K562 (cell line): ENCODE data around the gene NFYC. TPM values are rescaled to one million over a fixed set of nuclear protein-coding genes. Genes with fewer than 3 reads are reported as not detected.

ENCODE experiments used
- ATAC-seq: fragments of 200-7000 bp; cut with Tn5 transposase; 3 replicates; pipeline ENCODE4 v1.9.1; 2020; ENCODE audit warnings: moderate library complexity
- BruUV-seq: library from RNA; stranded (reverse); fragments of 400-500 nt; replicated peaks from 2 replicates; lab custom pipeline; 2021; lab: Mats Ljungman, UMichigan
- CTCF ChIA-PET: fragments of 300-600 bp; formaldehyde crosslinking; extraction: SDS; loops from one replicate; lab custom pipeline; 2021; ENCODE audit warnings: low intra/inter-chr PET ratio; lab: Yijun Ruan, JAX
- POLR2A ChIA-PET: fragments of 300-600, 350-650 bp; sonication (Branson Sonifier 250); formaldehyde crosslinking; extraction: SDS; loops from one replicate; lab custom pipeline; 2021; ENCODE audit warnings: antibody characterized with exemption, inconsistent platforms; lab: Yijun Ruan, JAX
- DNase-seq, 4 experiments: peaks; one replicate each; pipeline versions ENCODE4 v3.0.0 to v3.0.0-alpha.2; 2011 to 2018; ENCODE audit warnings: low spot score in 3 of 4, mixed read lengths in 3 of 4; ENCODE audit errors: extremely low read depth in 1 of 4
- FAIRE-seq: peaks from 2 replicates; lab custom pipeline; 2011; peaks lifted over from hg19 to GRCh38; lab: Jason Lieb, UNC
- H2AFZ ChIP-seq: 2 replicates; pipeline ENCODE4 v1.6.0; 2011; ENCODE audit warnings: low read depth, low read length, control low read depth, inconsistent platforms
- H3K27ac ChIP-seq: fragments of 200-600 bp; 3 replicates; pipeline ENCODE4 v1.8.0; 2011; ENCODE audit warnings: low read depth, mild to moderate bottlenecking, control low read depth, inconsistent platforms, low read length, moderate library complexity, mixed read lengths; ENCODE audit errors: extremely low read depth
- H3K27me3 ChIP-seq, 2 experiments: fragments of 300-600 bp in 1 of 2; 2 replicates in 1 of 2; 3 replicates in 1 of 2; pipeline versions ENCODE4 v1.6.0 to v1.8.0; 2011; ENCODE audit warnings: inconsistent platforms in 2 of 2, low read length in 2 of 2, mild to moderate bottlenecking in 1 of 2, mixed read lengths in 1 of 2, moderate library complexity in 1 of 2; ENCODE audit not compliant: control insufficient read depth in 2 of 2, insufficient read depth in 2 of 2
- H3K36me3 ChIP-seq: fragments of 300-600 bp; 3 replicates; pipeline ENCODE4 v1.8.0; 2011; ENCODE audit warnings: mild to moderate bottlenecking, low read length, inconsistent platforms; ENCODE audit not compliant: control insufficient read depth, insufficient read depth
- H3K4me1 ChIP-seq, 2 experiments: fragments of 200-600 bp in 1 of 2; replicated peaks in 1 of 2; 2 replicates in 1 of 2; 3 replicates in 1 of 2; pipeline versions ENCODE4 v1.5.1 to v1.8.0; 2011; ENCODE audit warnings: inconsistent platforms in 2 of 2, low read length in 2 of 2, mild to moderate bottlenecking in 1 of 2, mixed read lengths in 1 of 2, moderate library complexity in 1 of 2; ENCODE audit not compliant: control insufficient read depth in 2 of 2, insufficient read depth in 2 of 2
- H3K4me2 ChIP-seq: 2 replicates; pipeline ENCODE4 v1.6.1; 2011; ENCODE audit warnings: low read length, control low read depth, inconsistent platforms, mixed read lengths; ENCODE audit not compliant: insufficient read depth
- H3K4me3 ChIP-seq: fragments of 200-600 bp; sonication (generic), shearing (Covaris generic); 2 replicates; pipeline ENCODE4 v1.5.1; 2016; ENCODE audit warnings: control low read depth, inconsistent platforms
- H3K79me2 ChIP-seq: fragments of 200-600 bp; 3 replicates; pipeline ENCODE4 v1.8.0; 2011; ENCODE audit warnings: low read length, inconsistent platforms; ENCODE audit not compliant: control insufficient read depth, insufficient read depth
- H3K9ac ChIP-seq, 2 experiments: 2 replicates each; pipeline versions ENCODE4 v1.6.0 to v1.6.1; 2011; ENCODE audit warnings: low read depth in 2 of 2, low read length in 2 of 2, control low read depth in 1 of 2, inconsistent platforms in 1 of 2, mild to moderate bottlenecking in 1 of 2, mixed read lengths in 1 of 2; ENCODE audit not compliant: insufficient read depth in 1 of 2
- H3K9me1 ChIP-seq: one replicate; pipeline ENCODE4 v1.6.0; 2011; ENCODE audit warnings: inconsistent platforms, mild to moderate bottlenecking, low read length, moderate library complexity; ENCODE audit not compliant: control insufficient read depth, insufficient read depth
- H3K9me3 ChIP-seq: replicated peaks from 2 replicates; pipeline ENCODE4 v1.5.1; 2011; ENCODE audit warnings: low read depth, low read length, inconsistent platforms; ENCODE audit not compliant: control insufficient read depth, insufficient read depth
- H4K20me1 ChIP-seq: replicated peaks from 2 replicates; pipeline ENCODE4 v1.6.1; 2011; ENCODE audit warnings: low read length, inconsistent platforms, mixed read lengths; ENCODE audit not compliant: control insufficient read depth, insufficient read depth
- ADNP ChIP-seq: fragments of 200-800 bp; sonication (Bioruptor generic); IDR thresholded peaks from 2 replicates; pipeline ENCODE4 v1.6.1; 2016; ENCODE audit warnings: missing genetic modification characterization, missing compliant biosample characterization
- ARID2 ChIP-seq: fragments of 450-650 bp; IDR thresholded peaks from 2 replicates; pipeline ENCODE4 v1.6.1; 2017; ENCODE audit warnings: antibody characterized with exemption, mild to moderate bottlenecking
- BRD4 ChIP-seq: fragments of 200-600 bp; sonication (generic); IDR thresholded peaks from 2 replicates; pipeline ENCODE4 v1.6.1; 2017; ENCODE audit warnings: inconsistent platforms
- CEBPG ChIP-seq, 3 experiments: fragments of 200-800 bp in 1 of 3; sonication (Bioruptor generic) in 1 of 3; sonication (generic) in 1 of 3; formaldehyde crosslinking in 1 of 3; IDR thresholded peaks in 2 of 3; conservative IDR thresholded peaks in 1 of 3; 2 replicates each; pipeline versions ENCODE4 v1.6.1 to v1.8.0; 2016 to 2022; ENCODE audit warnings: missing compliant biosample characterization in 2 of 3, missing genetic modification characterization in 2 of 3, mild to moderate bottlenecking in 1 of 3, missing genetic modification reagents in 1 of 3
- HNRNPL ChIP-seq: fragments of 200-400 bp; formaldehyde crosslinking; IDR thresholded peaks from 2 replicates; pipeline ENCODE4 v1.6.1; 2017; ENCODE audit warnings: low read depth, mild to moderate bottlenecking, low read length
- KAT7 ChIP-seq: sonication (generic); formaldehyde crosslinking; IDR thresholded peaks from 2 replicates; pipeline ENCODE4 v1.8.0; 2022; ENCODE audit warnings: missing genetic modification reagents, mild to moderate bottlenecking, borderline replicate concordance
- NONO ChIP-seq, 2 experiments: fragments of 200-400 bp in 1 of 2; fragments of 450-650 bp in 1 of 2; formaldehyde crosslinking in 1 of 2; IDR thresholded peaks; 2 replicates each; pipeline ENCODE4 v1.6.1; 2017; ENCODE audit warnings: low read depth in 2 of 2, mild to moderate bottlenecking in 2 of 2, moderate library complexity in 2 of 2, low read length in 1 of 2
- PREB ChIP-seq: sonication (generic); formaldehyde crosslinking; IDR thresholded peaks from 2 replicates; pipeline ENCODE4 v1.8.1; 2023; ENCODE audit warnings: mild to moderate bottlenecking, missing genetic modification reagents
- ZBTB11 ChIP-seq, 3 experiments: fragments of 200-800 bp in 1 of 3; fragments of 250-450 bp in 1 of 3; fragments of 450-650 bp in 1 of 3; sonication (Bioruptor Pico) in 1 of 3; sonication (Bioruptor generic) in 1 of 3; formaldehyde crosslinking in 1 of 3; IDR thresholded peaks; 2 replicates each; pipeline versions ENCODE4 v1.6.1 to v1.8.0; 2016 to 2022; ENCODE audit warnings: mild to moderate bottlenecking in 2 of 3, missing genetic modification characterization in 2 of 3, missing compliant biosample characterization in 1 of 3, moderate library complexity in 1 of 3
- ZNF217 ChIP-seq: sonication (generic); formaldehyde crosslinking; IDR thresholded peaks from 2 replicates; pipeline ENCODE4 v1.8.0; 2022; ENCODE audit warnings: mild to moderate bottlenecking, missing genetic modification reagents
- ZNF740 ChIP-seq, 3 experiments: fragments of 200-800 bp in 1 of 3; sonication (Bioruptor generic) in 1 of 3; sonication (generic) in 1 of 3; formaldehyde crosslinking in 1 of 3; IDR thresholded peaks; 2 replicates each; pipeline versions ENCODE4 v1.6.1 to v1.8.0; 2016 to 2022; ENCODE audit warnings: mild to moderate bottlenecking in 2 of 3, missing compliant biosample characterization in 2 of 3, missing genetic modification characterization in 2 of 3, missing genetic modification reagents in 1 of 3
- WGBS: fragments of 100-300 bp; shearing (Covaris generic); methylation state at CpG from one replicate; pipeline ENCODE4 v1.1.6; 2016; ENCODE audit warnings: low coverage, mixed read lengths; ENCODE audit not compliant: insufficient coverage; ENCODE audit errors: missing lambda C conversion rate; 5-methylcytosine and 5-hydroxymethylcytosine counted together
- in situ Hi-C: fragments of 300-500 bp; cut with MboI; formaldehyde crosslinking; loops from 4 replicates; pipeline ENCODE4 v1.15.0; 2018; ENCODE audit warnings: inconsistent platforms, mixed read lengths
- intact Hi-C: fragments of 100-400 bp; cut with micrococcal nuclease; formaldehyde crosslinking; loops from 2 replicates; pipeline ENCODE4 v1.14.2; 2022
- polyA plus RNA-seq, 8 experiments: library from polyadenylated mRNA; depleted of rRNA in 4 of 8; stranded (reverse) in 5 of 8; unstranded in 3 of 8; fragments of >200 nt; fragmentation: Nextera tagmentation in 2 of 8; fragmentation: Illumina TruSeq in 1 of 8; extraction: Ambion mirVana in 2 of 8; extraction: Trizol in 1 of 8; gene quantifications; 2 replicates each; pipeline versions ENCODE4 v1.2.1 to v1.2.3, GENCODE V29; 2011 to 2014; ENCODE audit warnings: inconsistent platforms in 1 of 8, missing spikeins in 1 of 8
- total RNA-seq, 7 experiments: library from RNA; depleted of rRNA in 6 of 7; stranded (reverse); fragments of >200 nt in 6 of 7; fragmentation: Illumina TruSeq in 2 of 7; extraction: Trizol in 2 of 7; gene quantifications; 2 replicates each; pipeline versions ENCODE4 v1.2.1 to v1.2.3, GENCODE V29; 2011 to 2021; ENCODE audit warnings: low replicate concordance in 1 of 7

NFYC gene
- total and polyA plus RNA-seq, 9 of the 15 experiments (the other 6 are each of a cell fraction or from before 2014, with no cell fraction given), result 4.8 to 59.8 (median 41.1) TPM

GRCh38 chr1:40709802-40710278, 18.3 kb downstream of the NFYC start:
- in situ Hi-C loops (no loop called here), intact Hi-C loops (no loop called here)
- TF ChIP-seq HNRNPL (no peak), ADNP (peak; percentile 17; the same call in 1 of the 2 replicates), NONO (IDR thresholded peaks at IDR 0.05; ENCODE audit: low read depth in 2 of 2, low read length in 1 of 2) (peak in 1 of 2 experiments; percentile 19; a peak in 1 of 4 replicates), ZBTB11 (CRISPR knock-in tag; IDR thresholded peaks at IDR 0.05) (0 out of 6 replicates have a peak, but pooled peaks of 1 of the 3 experiments have one; percentile 39), CEBPG (CRISPR knock-in tag; IDR thresholded peaks at IDR 0.05) (no peak), CEBPG (tag; conservative IDR thresholded peaks at IDR 0.05 in 1 of 2, IDR thresholded peaks at IDR 0.05 in 1 of 2) (no peak), KAT7 (CRISPR knock-in tag) (0 out of 2 replicates have a peak, but pooled peaks have one; percentile 29), PREB (CRISPR knock-in tag) (0 out of 2 replicates have a peak, but pooled peaks have one; percentile 64), ZNF217 (no peak), ARID2 (0 out of 2 replicates have a peak, but pooled peaks have one; percentile 0), ZNF740 (CRISPR knock-in tag; IDR thresholded peaks at IDR 0.05) (no peak), ZNF740 (tag; IDR thresholded peaks at IDR 0.05) (peak in 1 of 2 experiments; percentile 30; a peak in 1 of 4 replicates), BRD4 (peak; percentile 63; the same call in 1 of the 2 replicates)
- POLR2A ChIA-PET, result interaction anchor here (0.5 to 14.0 kb wide), 8 partner anchors 9 to 338 kb away, joined by 3 to 212 read pairs (median 3); partner anchors contain the start of gene NFYC
- CTCF ChIA-PET, result no interaction called here
- H3K79me2 ChIP-seq, result peaks cover 91% of the 10 kb centered on the region
- no peaks in the 10 kb centered on the region for H3K9me1 ChIP-seq
- FAIRE-seq, result peak; percentile 46
- H3K4me1 ChIP-seq, result peaks cover 0 to 35% of the 10 kb centered on the region in 2 experiments; a peak in 4 of 5 replicates
- peak overlapping the region; percentile 87 for H3K4me2 ChIP-seq
- no peak for DNase-seq
- H3K27ac ChIP-seq, result peak overlapping the region; percentile 90
- H3K9ac ChIP-seq, result peak overlapping the region in 1 of 2 experiments; percentile 81; a peak in 2 of 4 replicates
- WGBS, result 1% methylated on average over 3 of the region's 3 CpGs
- H3K4me3 ChIP-seq, result peak overlapping the region; percentile 49
- H3K9me3 ChIP-seq, result no peaks in the 10 kb centered on the region
- ATAC-seq, result peak; percentile 1; the same call in 1 of the 3 replicates
- peaks cover 15% of the 10 kb centered on the region for H3K36me3 ChIP-seq
- no peaks in the 10 kb centered on the region for H4K20me1 ChIP-seq
- peak overlapping the region; percentile 94; the same call in 1 of the 2 replicates for H2AFZ ChIP-seq
- H3K27me3 ChIP-seq, result no peaks in the 10 kb centered on the region
- no TSS peak for BruUV-seq
